H1 (cell line): ENCODE measurements around the gene SNRPB2.

Experiments
- JUND ChIP-seq: IDR thresholded peaks from 2 replicates; pipeline ENCODE4 v1.6.1; 2011; ENCODE audit warnings: mild to moderate bottlenecking, improper control_type of control experiment, low read length
- POLR2AphosphoS5 ChIP-seq: IDR thresholded peaks from 2 replicates; pipeline ENCODE4 v1.6.1; 2011; ENCODE audit warnings: low read depth, low read length
- RFX5 ChIP-seq: IDR thresholded peaks from 2 replicates; pipeline ENCODE4 v1.6.1; 2011; ENCODE audit warnings: low read depth, low read length, improper control_type of control experiment, borderline replicate concordance
- SIRT6 ChIP-seq: IDR thresholded peaks from one replicate; pipeline ENCODE4 v1.7.1; 2012; ENCODE audit warnings: low read length, inconsistent platforms
- TF ChIP-seq, protein P1 (sequence below), 3 experiments: IDR thresholded peaks; 1 replicate in 2 of 3; 2 replicates in 1 of 3; pipeline versions ENCODE4 v1.5.1 to v1.6.1; 2011; ENCODE audit warnings: low read length in 3 of 3, mild to moderate bottlenecking in 3 of 3, inconsistent platforms in 2 of 3, low read depth in 1 of 3, moderate library complexity in 1 of 3; ENCODE audit not compliant: insufficient read depth in 1 of 3; ENCODE audit errors: control extremely low read depth in 1 of 3

DNA sequence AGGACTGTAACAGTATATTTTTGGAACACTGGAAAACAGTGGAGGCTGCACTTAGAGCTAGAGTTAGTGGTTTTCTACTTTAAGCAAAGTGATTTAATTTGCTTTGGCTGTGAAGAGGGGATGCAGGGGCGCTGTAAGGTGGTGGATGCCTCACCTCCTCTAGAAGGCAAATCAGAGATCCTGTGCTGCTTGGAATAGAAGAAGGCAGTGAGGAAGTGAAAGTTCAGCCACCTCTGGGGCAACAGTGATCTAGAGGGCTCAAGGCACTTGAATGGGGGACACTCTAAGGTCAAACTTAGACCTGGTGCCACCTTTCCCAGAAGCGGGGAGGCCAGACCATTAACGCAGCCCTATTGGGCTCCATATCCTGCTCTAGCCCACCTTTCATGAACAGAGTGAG is 19.0 kb upstream of the SNRPB2 start:
- no peak for TF ChIP-seq POLR2AphosphoS5
- TF ChIP-seq SIRT6 = no peak
- TF ChIP-seq, protein P1, sequence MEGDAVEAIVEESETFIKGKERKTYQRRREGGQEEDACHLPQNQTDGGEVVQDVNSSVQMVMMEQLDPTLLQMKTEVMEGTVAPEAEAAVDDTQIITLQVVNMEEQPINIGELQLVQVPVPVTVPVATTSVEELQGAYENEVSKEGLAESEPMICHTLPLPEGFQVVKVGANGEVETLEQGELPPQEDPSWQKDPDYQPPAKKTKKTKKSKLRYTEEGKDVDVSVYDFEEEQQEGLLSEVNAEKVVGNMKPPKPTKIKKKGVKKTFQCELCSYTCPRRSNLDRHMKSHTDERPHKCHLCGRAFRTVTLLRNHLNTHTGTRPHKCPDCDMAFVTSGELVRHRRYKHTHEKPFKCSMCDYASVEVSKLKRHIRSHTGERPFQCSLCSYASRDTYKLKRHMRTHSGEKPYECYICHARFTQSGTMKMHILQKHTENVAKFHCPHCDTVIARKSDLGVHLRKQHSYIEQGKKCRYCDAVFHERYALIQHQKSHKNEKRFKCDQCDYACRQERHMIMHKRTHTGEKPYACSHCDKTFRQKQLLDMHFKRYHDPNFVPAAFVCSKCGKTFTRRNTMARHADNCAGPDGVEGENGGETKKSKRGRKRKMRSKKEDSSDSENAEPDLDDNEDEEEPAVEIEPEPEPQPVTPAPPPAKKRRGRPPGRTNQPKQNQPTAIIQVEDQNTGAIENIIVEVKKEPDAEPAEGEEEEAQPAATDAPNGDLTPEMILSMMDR (IDR thresholded peaks at IDR 0.05; ENCODE audit: control extremely low read depth in 1 of 3, insufficient read depth in 1 of 3, low read depth in 1 of 3, low read length in 3 of 3) = no peak
- TF ChIP-seq JUND = no peak
- no peak for TF ChIP-seq RFX5
